Mesothelial cell of epicardium (in vitro differentiated cells): Measurements from ENCODE around the gene KLHDC9. TPM values are rescaled to one million over a fixed set of nuclear protein-coding genes. Genes with fewer than 3 reads are reported as not detected.

Experiments
- DNase-seq, 2 experiments: peaks; one replicate each; pipeline ENCODE4 v3.0.0; 2021; ENCODE audit warnings: low spot score in 2 of 2; ENCODE audit not compliant: unreplicated experiment in 2 of 2
- H3K27ac Mint-ChIP-seq: 2 replicates; pipeline ENCODE4 v1.8.0; 2021; ENCODE audit warnings: mixed read lengths
- H3K27me3 Mint-ChIP-seq: 2 replicates; pipeline ENCODE4 v1.8.0; 2021; ENCODE audit warnings: low read depth, mixed read lengths
- H3K36me3 Mint-ChIP-seq: 2 replicates; pipeline ENCODE4 v1.8.0; 2021; ENCODE audit warnings: mixed read lengths
- H3K4me1 Mint-ChIP-seq: 2 replicates; pipeline ENCODE4 v1.8.0; 2021; ENCODE audit warnings: mixed read lengths
- H3K4me3 Mint-ChIP-seq: 2 replicates; pipeline ENCODE4 v1.8.0; 2021; ENCODE audit warnings: mild to moderate bottlenecking, moderate library complexity, mixed read lengths
- H3K9me3 Mint-ChIP-seq: 2 replicates; pipeline ENCODE4 v1.8.0; 2021; ENCODE audit warnings: mixed read lengths
- CTCF ChIP-seq: fragments of 200-600 bp; sonication (generic); IDR thresholded peaks from one replicate; pipeline ENCODE4 v1.5.0; 2021; ENCODE audit warnings: antibody characterized with exemption; ENCODE audit not compliant: unreplicated experiment
- total RNA-seq: library from RNA; stranded (reverse); gene quantifications from 3 replicates; pipeline ENCODE4 v1.2.1, GENCODE V29; 2021

KLHDC9 gene
- total RNA-seq, 1 donor from 2014 or later = 5.4 TPM

- Mint-ChIP-seq H3K4me1 (peaks cover 81% of the 10 kb centered on the region), H3K4me3 (peak within 1 kb of the TSS; percentile 69), H3K27ac (peak within 1 kb of the TSS; percentile 80), H3K36me3 (no peaks in the 10 kb centered on the region), H3K27me3 (no peaks in the 10 kb centered on the region), H3K9me3 (no peaks in the 10 kb centered on the region)
- TF ChIP-seq CTCF = no peak
- DNase-seq = peak in 1 of 2 experiments; percentile 55
Measured at GRCh38 chr1:161089251-161089924, 8.8 kb upstream of the KLHDC9 start, which contains the start of gene NECTIN4. TSS of gene NECTIN4 (minus strand) at chr1:161089558. CDS start at chr1:161089296, 262 bp downstream.

GRCh38 chr1:161089938-161090337 is 8.2 kb upstream of the KLHDC9 start:
- no peak for TF ChIP-seq CTCF
- H3K4me3 Mint-ChIP-seq = peak overlapping the region; percentile 69
- DNase-seq = no peak
- H3K4me1 Mint-ChIP-seq = peaks cover 78% of the 10 kb centered on the region
- no peaks in the 10 kb centered on the region for H3K27me3 Mint-ChIP-seq
- H3K9me3 Mint-ChIP-seq = no peaks in the 10 kb centered on the region
- H3K36me3 Mint-ChIP-seq = no peaks in the 10 kb centered on the region
- H3K27ac Mint-ChIP-seq = peak overlapping the region; percentile 80

DNA sequence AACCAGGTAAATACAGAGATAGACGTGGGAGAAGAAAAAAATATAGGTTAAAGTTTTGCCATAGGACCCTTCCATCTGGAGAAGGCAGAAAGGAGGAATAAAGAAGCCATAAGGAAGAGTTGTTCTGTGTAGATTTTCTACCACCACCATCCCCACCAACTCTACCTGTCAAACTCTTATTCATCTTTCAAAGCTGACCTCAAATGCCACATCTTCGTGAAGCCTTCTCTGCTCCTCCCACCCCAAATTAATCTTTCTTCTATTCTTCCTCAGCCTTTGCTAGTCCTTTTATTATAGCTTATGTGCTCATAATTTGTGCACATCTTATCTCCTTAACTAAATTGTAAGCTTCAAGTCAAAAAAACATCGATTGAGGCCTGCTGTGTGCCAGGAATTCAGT is 7.5 kb upstream of the KLHDC9 start:
- Mint-ChIP-seq H3K4me1 (peaks cover 72% of the 10 kb centered on the region), H3K4me3 (no peak overlapping the region), H3K9me3 (no peaks in the 10 kb centered on the region), H3K27me3 (no peaks in the 10 kb centered on the region), H3K36me3 (no peaks in the 10 kb centered on the region), H3K27ac (peak overlapping the region; percentile 80)
- no peak for TF ChIP-seq CTCF
- DNase-seq = no peak

DNA sequence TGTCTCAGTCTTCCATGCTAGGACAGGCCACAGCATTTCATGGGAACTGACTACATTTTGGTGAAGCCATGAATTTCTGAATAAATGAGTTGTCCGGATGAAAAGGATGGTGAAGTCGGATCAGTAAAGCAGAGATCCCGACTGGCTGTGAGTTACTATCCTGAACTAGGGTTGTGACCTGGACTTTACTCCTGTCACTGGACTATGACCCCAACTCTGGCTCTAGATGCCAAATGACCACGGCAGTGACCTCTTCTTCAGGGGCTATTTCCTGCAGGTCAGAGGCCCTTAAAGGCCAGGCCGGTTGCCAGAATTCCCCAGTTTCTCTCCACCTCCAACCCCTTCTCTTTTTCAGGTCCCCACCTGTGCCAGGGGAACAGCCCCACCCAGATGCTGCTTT is 7.1 kb upstream of the KLHDC9 start:
- Mint-ChIP-seq H3K27ac (no peak overlapping the region), H3K36me3 (no peaks in the 10 kb centered on the region), H3K4me3 (no peak overlapping the region), H3K27me3 (no peaks in the 10 kb centered on the region), H3K9me3 (no peaks in the 10 kb centered on the region), H3K4me1 (peaks cover 68% of the 10 kb centered on the region)
- TF ChIP-seq CTCF = no peak
- DNase-seq = no peak

GRCh38 chr1:161091796-161092507 is 6.2 kb upstream of the KLHDC9 start:
- TF ChIP-seq CTCF = no peak
- peaks cover 67% of the 10 kb centered on the region for H3K4me1 Mint-ChIP-seq
- DNase-seq = no peak
- no peaks in the 10 kb centered on the region for H3K27me3 Mint-ChIP-seq
- peak overlapping the region; percentile 77 for H3K27ac Mint-ChIP-seq
- no peaks in the 10 kb centered on the region for H3K36me3 Mint-ChIP-seq
- H3K9me3 Mint-ChIP-seq = no peaks in the 10 kb centered on the region
- no peak overlapping the region for H3K4me3 Mint-ChIP-seq
